NT2/D1 (cell line): ENCODE results near the gene SLC16A6.

ENCODE experiments used
- SUZ12 ChIP-seq: IDR thresholded peaks from 2 replicates; pipeline ENCODE4 v1.6.1; 2011; ENCODE audit not compliant: insufficient read length, insufficient read depth; ENCODE audit errors: extremely low read depth
- YY1 ChIP-seq: IDR thresholded peaks from 2 replicates; pipeline ENCODE4 v1.6.1; 2011; ENCODE audit not compliant: insufficient read length, insufficient read depth
- ZNF274 ChIP-seq: IDR thresholded peaks from 2 replicates; pipeline ENCODE4 v1.6.1; 2011; ENCODE audit warnings: mild to moderate bottlenecking, low read depth, low read length

DNA sequence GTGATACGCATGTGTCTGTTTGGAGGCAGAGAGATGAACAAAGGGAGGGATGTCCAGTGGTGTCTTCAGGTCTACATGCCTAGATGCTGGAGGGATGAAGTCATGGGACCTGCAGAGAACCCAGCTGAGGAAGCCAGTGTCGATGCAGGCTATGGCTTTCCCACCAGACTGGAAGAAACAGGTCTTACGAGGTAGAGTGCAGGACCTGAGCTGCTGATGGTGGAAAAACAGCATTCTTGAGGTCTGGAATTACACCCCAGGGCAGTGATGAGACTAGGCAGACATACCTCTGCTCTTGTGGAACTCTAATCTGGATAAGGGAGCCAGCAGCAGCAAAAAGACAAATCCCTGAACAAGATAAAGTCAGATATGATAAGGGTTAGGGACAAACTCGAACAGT, 37.7 kb upstream of the SLC16A6 start:
- TF ChIP-seq ZNF274 (no peak), YY1 (no peak), SUZ12 (no peak)
